K562 (cell line): ENCODE measurements around the gene STOX1. TPM values are rescaled to one million over a fixed set of nuclear protein-coding genes. Genes with fewer than 3 reads are reported as not detected.

Experiments
- ARID1B ChIP-seq: fragments of 450-650 bp; IDR thresholded peaks from 2 replicates; pipeline ENCODE4 v1.6.1; 2016; ENCODE audit warnings: antibody characterized with exemption, mild to moderate bottlenecking, inconsistent platforms
- ETV1 ChIP-seq: fragments of 450-650 bp; conservative IDR thresholded peaks from 2 replicates; pipeline ENCODE4 v1.6.1; 2016; ENCODE audit warnings: missing genetic modification characterization, control low read depth, low read depth, missing compliant biosample characterization
- FOXO4 ChIP-seq: fragments of 450-650 bp; formaldehyde crosslinking; IDR thresholded peaks from 2 replicates; pipeline ENCODE4 v1.4.0; 2020; ENCODE audit warnings: mild to moderate bottlenecking, moderate library complexity
- GABPB2 ChIP-seq: fragments of 250-450 bp; sonication (Bioruptor Pico); conservative IDR thresholded peaks from 2 replicates; pipeline ENCODE4 v1.5.1; 2021; ENCODE audit warnings: mild to moderate bottlenecking
- HMGN3 ChIP-seq: IDR thresholded peaks from 2 replicates; pipeline ENCODE4 v1.6.1; 2011; ENCODE audit warnings: borderline replicate concordance, low read depth, mild to moderate bottlenecking, mixed read lengths, low read length; ENCODE audit not compliant: insufficient read length; ENCODE audit errors: extremely low read depth
- NFIC ChIP-seq: fragments of 450-650 bp; IDR thresholded peaks from 2 replicates; pipeline ENCODE4 v1.6.1; 2017; ENCODE audit warnings: mild to moderate bottlenecking, inconsistent platforms
- NFIX ChIP-seq: fragments of 250-450 bp; sonication (Bioruptor Pico); IDR thresholded peaks from 2 replicates; pipeline ENCODE4 v1.4.0; 2020; ENCODE audit warnings: low read depth, mild to moderate bottlenecking, moderate library complexity
- NR1H2 ChIP-seq: sonication (generic); formaldehyde crosslinking; IDR thresholded peaks from 2 replicates; pipeline ENCODE4 v1.4.0; 2020; ENCODE audit warnings: mild to moderate bottlenecking, missing genetic modification reagents
- NR2C2 ChIP-seq, 2 experiments: fragments of 200-800 bp in 1 of 2; sonication (Bioruptor generic) in 1 of 2; sonication (generic) in 1 of 2; formaldehyde crosslinking in 1 of 2; IDR thresholded peaks; 2 replicates each; pipeline versions ENCODE4 v1.6.1 to v1.8.0; 2016 to 2022; ENCODE audit warnings: mild to moderate bottlenecking in 1 of 2, missing compliant biosample characterization in 1 of 2, missing genetic modification characterization in 1 of 2, missing genetic modification reagents in 1 of 2
- PHB ChIP-seq: fragments of 250-450 bp; sonication (Bioruptor Pico); IDR thresholded peaks from 2 replicates; pipeline ENCODE4 v1.5.0; 2021
- POLR2AphosphoS5 ChIP-seq: IDR thresholded peaks from 2 replicates; pipeline ENCODE4 v1.6.1; 2011; ENCODE audit warnings: mild to moderate bottlenecking, low read depth, low read length, moderate library complexity; ENCODE audit not compliant: control insufficient read depth, insufficient read depth
- ZFP1 ChIP-seq: fragments of 450-650 bp; formaldehyde crosslinking; IDR thresholded peaks from 2 replicates; pipeline ENCODE4 v1.4.0; 2020; ENCODE audit warnings: mild to moderate bottlenecking, mixed read lengths
- ZMIZ1 ChIP-seq, 2 experiments: fragments of 150-350 bp in 1 of 2; IDR thresholded peaks; 2 replicates each; pipeline ENCODE4 v1.6.1; 2012 to 2016; ENCODE audit warnings: low read depth in 2 of 2, low read length in 2 of 2, mild to moderate bottlenecking in 1 of 2, moderate library complexity in 1 of 2
- ZNF592 ChIP-seq: fragments of 450-650 bp; IDR thresholded peaks from 2 replicates; pipeline ENCODE4 v1.6.1; 2017; ENCODE audit warnings: antibody characterized with exemption, mild to moderate bottlenecking
- ZZZ3 ChIP-seq: fragments of 450-650 bp; IDR thresholded peaks from 2 replicates; pipeline ENCODE4 v1.6.1; 2016; ENCODE audit warnings: antibody characterized with exemption, mild to moderate bottlenecking, moderate library complexity
- polyA plus RNA-seq, 8 experiments: library from polyadenylated mRNA; depleted of rRNA in 4 of 8; stranded (reverse) in 5 of 8; unstranded in 3 of 8; fragments of >200 nt; fragmentation: Nextera tagmentation in 2 of 8; fragmentation: Illumina TruSeq in 1 of 8; extraction: Ambion mirVana in 2 of 8; extraction: Trizol in 1 of 8; gene quantifications; 2 replicates each; pipeline versions ENCODE4 v1.2.1 to v1.2.3, GENCODE V29; 2011 to 2014; ENCODE audit warnings: inconsistent platforms in 1 of 8, missing spikeins in 1 of 8
- total RNA-seq, 7 experiments: library from RNA; depleted of rRNA in 6 of 7; stranded (reverse); fragments of >200 nt in 6 of 7; fragmentation: Illumina TruSeq in 2 of 7; extraction: Trizol in 2 of 7; gene quantifications; 2 replicates each; pipeline versions ENCODE4 v1.2.1 to v1.2.3, GENCODE V29; 2011 to 2021; ENCODE audit warnings: low replicate concordance in 1 of 7

STOX1 gene
- total and polyA plus RNA-seq, 9 of the 15 experiments (the other 6 are each of a cell fraction or from before 2014, with no cell fraction given), result 0.09 to 0.87 (median 0.29) TPM

- TF ChIP-seq ZMIZ1 (IDR thresholded peaks at IDR 0.05; ENCODE audit: low read depth in 2 of 2, low read length in 2 of 2), result no peak
- peak; percentile 69; the same call in 1 of the 2 replicates for TF ChIP-seq GABPB2 (CRISPR knock-in tag)
- TF ChIP-seq NFIC, result peak; percentile 45
- TF ChIP-seq PHB (CRISPR knock-in tag), result peak; percentile 64; the same call in 1 of the 2 replicates
- TF ChIP-seq ZNF592, result peak; percentile 98
- TF ChIP-seq NR2C2 (CRISPR knock-in tag; IDR thresholded peaks at IDR 0.05), result peak; percentile 38; the same call in 1 of the 2 replicates
- TF ChIP-seq NR2C2 (tag; IDR thresholded peaks at IDR 0.05), result no peak; the same call in 1 of the 2 replicates
- TF ChIP-seq FOXO4 (CRISPR knock-in tag), result no peak
- no peak for TF ChIP-seq ZZZ3
- 0 out of 2 replicates have a peak, but pooled peaks have one; percentile 33 for TF ChIP-seq NR1H2 (CRISPR knock-in tag)
- TF ChIP-seq HMGN3, result peak; percentile 63
- peak; percentile 67; the same call in 1 of the 2 replicates for TF ChIP-seq POLR2AphosphoS5
- 0 out of 2 replicates have a peak, but pooled peaks have one; percentile 30 for TF ChIP-seq ARID1B
- TF ChIP-seq NFIX (CRISPR knock-in tag), result no peak
- TF ChIP-seq ZFP1 (CRISPR knock-in tag), result no peak
- TF ChIP-seq ETV1 (tag), result peak; percentile 52
Measured at GRCh38 chr10:68900427-68901104, 73.2 kb downstream of the STOX1 start (continued).
